GM23248 (cell line): ENCODE measurements around the gene SPEM1.

ENCODE experiments used
- EZH2 ChIP-seq: fragments of 200-600 bp; sonication (generic); IDR thresholded peaks from 2 replicates; pipeline ENCODE4 v1.6.1; 2018; ENCODE audit warnings: antibody characterized with exemption, mild to moderate bottlenecking; ENCODE audit not compliant: insufficient read depth, poor library complexity, severe bottlenecking
- EZH2phosphoT487 ChIP-seq: fragments of 200-600 bp; sonication (generic); IDR thresholded peaks from 2 replicates; pipeline ENCODE4 v1.6.1; 2018; ENCODE audit warnings: antibody characterized with exemption, moderate library complexity, mild to moderate bottlenecking, low read depth; ENCODE audit not compliant: insufficient read depth

DNA sequence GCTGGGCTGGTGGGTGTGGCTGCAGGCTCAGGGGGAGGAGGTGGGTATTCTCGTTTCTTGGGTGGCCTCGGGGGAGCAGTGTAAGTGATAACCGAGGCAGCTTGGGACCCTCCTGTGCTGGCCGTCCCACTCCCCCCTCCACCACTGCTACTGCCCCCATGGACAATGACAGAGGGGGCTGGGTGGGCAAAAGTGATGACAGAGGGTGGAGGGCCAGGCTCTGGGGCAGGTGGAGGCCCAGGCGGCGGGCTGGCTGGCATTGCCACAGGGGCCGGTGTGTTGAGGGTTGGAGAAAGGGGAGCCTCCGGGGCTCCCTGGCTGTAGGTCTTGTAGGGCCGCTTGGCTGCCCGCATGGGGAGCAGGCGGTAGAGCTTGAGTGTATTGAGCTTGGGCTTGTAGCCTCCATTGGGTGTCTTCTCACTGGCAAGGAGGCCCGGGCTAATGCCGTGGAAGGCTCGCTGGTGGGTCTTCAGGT, 43.3 kb downstream of the SPEM1 start:
- TF ChIP-seq EZH2 (no peak), EZH2phosphoT487 (no peak)
